D341Med (cell line): ENCODE results near the gene BCR.
"Not testable (repeated sequence)": the region's sequence is repeated elsewhere in the genome, so short reads cannot be mapped to it uniquely, and the experiment has no call there.

Experiments used
- DNase-seq: peaks from one replicate; pipeline ENCODE4 v3.0.0; 2012; ENCODE audit warnings: low spot score

The BCR gene

DNA sequence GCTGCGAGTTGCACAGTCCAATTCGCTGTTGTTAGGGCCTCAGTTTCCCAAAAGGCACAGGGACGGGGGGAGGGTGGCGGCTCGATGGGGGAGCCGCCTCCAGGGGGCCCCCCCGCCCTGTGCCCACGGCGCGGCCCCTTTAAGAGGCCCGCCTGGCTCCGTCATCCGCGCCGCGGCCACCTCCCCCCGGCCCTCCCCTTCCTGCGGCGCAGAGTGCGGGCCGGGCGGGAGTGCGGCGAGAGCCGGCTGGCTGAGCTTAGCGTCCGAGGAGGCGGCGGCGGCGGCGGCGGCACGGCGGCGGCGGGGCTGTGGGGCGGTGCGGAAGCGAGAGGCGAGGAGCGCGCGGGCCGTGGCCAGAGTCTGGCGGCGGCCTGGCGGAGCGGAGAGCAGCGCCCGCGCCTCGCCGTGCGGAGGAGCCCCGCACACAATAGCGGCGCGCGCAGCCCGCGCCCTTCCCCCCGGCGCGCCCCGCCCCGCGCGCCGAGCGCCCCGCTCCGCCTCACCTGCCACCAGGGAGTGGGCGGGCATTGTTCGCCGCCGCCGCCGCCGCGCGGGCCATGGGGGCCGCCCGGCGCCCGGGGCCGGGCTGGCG lies at the start of gene BCR:
Gene BCR (plus strand): TSS at position 209 of the 592 bp plus-strand sequence. CDS start 452 bp downstream, outside the sequence.
- DNase-seq: peak; percentile 91

DNA sequence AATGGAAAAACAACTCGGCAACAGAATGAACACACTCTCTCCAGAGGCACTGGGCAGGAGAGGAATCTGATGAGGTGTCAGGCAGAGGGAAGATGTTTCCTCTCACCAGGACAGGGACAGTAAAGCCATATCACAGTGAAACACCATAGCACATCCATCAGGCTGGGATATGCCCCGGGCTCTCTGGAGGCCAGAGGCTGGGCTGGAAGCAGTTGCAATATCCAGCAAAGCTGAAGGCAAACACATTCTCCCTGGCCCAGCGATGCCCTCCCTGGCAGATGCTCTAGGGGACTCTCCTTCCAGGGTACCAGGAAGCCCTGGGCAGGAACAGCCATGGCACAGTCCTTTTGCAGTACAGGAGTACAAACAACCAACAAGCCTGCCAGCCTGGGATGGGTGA lies 49.6 kb upstream of the BCR start:
- DNase-seq: no peak

DNA sequence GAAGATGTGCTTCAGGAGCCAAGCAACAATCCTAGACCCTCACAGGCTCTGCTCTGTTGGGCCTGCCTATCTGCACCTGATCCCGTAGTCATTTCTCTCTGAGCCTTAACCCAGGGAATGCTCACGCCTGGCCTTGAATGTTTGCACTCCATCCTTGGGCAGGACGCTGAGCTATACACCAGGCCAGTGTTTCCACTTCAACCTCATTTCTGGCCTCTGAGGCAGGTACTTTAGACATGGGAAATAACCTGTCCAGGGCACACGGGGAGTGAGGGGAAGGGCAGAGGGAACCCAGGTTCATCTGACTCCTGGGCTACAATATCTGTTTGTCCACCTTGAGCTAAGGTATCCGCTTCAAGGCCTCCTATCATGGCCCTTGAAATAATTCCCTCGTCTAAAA lies 48.4 kb upstream of the BCR start:
- DNase-seq: no peak

DNA sequence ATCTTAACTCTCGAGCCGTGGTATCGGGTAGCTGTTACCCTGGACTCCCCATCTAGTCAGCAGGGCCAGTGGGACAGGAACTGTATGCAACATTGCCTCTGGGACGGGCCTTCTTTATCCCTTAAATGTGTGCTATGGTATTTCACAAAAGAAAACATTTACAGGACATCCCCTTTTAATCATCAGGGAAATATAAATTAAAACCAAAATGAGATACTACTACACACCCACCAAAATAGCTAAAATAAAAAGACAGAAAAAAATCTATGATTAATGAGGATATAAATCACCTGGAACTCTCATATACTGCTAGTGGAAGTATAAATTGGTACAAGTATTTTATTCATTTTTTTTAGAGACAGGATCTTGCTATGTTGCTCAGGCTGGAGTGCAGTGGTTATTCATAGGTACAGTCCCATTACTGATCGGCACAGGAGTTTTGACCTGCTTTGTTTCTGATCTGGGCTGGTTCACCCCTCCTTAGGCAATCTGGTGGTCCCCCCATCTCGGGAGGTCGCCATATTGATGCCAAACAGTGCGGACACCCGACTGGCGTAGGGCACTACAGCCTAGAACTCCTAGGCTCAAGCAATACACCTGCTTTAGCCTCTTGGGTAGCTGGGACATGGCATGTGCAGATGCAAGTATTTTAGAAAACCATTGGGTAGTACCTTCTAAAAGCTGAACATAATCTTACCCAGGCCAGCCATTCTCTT lies 47.8 kb upstream of the BCR start:
- DNase-seq: no peak

DNA sequence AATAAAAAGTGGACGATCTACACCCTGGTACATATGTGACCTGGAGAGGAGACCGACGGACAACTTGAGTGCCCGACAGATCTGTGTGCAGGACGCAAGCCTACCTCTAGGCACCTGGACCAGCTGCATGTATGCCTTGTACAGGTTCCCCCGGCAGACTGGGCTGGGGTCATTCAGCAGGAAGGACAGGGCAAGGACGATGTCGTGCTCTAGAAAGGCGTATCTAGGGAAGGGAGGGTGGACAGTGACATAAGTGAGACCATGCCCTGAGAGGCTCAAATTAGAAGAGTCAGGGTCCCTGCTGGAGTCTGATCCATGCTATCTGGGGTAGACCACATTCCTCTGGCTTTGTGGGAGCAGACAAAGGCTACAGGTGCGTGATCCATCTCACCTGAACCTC lies 46.4 kb upstream of the BCR start:
- no peak for DNase-seq

DNA sequence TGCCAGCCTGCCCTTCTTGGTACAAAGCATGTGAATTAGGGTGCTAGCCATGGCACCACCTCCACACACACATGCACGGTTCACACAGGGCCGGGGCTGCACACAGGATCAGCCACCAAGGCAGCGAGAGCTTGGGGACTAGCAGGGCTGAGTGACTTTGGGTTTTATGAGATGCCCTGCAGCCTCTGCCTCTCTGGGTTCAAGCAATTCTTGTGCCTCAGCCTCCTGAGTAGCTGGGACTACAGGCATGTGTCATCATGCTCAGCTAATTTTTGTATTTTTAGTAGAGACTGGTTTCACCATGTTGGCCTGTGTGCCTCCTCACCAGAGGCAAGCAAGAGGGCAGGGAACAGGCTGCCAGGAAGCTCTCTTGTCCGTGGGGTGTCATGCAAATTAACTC lies 43.3 kb upstream of the BCR start:
- not testable (repeated sequence) for DNase-seq

DNA sequence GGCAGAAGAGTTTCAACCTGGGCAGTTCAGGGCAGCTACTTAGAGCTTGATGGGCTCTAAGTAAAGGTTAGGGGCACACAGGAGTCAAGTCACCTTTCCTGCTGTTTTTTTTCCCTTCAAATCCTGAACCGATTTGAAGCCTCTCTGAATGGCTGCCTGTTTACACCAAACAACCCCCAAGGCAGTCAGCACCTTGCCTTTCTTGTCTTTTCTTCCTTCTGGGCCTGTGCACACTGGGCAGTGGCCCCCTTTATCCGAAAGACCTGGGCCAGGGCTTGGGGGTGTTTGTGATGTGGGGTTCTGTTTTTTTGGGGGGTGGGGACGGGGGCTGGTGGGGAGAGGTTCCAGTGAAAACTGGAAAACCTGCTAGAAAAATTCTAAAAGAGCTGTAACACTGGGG lies 42.8 kb upstream of the BCR start:
- no peak for DNase-seq

DNA sequence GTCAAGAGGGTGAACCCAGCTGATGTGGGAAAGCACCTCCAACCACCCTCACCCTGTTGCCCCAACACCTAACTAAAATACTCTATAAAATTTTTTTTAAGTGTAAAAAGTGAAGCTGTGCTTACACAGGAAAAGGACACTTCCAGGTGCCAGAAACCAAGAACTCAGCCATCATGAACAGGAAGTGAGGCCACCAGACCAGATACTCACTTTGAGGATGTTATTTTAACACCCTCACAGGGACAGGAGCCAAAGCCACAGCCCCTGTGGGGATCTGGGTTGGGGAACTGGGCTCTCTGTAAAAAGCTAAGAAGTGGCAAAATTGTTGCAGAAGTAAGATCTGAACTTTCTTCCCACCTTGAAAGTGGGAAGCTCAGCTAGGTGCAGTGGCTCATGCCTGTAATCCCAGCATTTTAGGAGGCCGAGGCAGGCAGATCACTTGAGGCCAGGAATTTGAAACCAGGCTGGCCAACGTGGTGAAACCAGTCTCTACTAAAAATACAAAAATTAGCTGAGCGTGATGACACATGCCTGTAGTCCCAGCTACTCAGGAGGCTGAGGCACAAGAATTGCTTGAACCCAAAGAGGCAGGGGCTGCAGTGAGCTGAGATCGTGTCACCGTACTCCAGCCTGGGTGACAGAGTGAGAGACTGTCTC lies 42.3 kb upstream of the BCR start:
- no peak for DNase-seq

DNA sequence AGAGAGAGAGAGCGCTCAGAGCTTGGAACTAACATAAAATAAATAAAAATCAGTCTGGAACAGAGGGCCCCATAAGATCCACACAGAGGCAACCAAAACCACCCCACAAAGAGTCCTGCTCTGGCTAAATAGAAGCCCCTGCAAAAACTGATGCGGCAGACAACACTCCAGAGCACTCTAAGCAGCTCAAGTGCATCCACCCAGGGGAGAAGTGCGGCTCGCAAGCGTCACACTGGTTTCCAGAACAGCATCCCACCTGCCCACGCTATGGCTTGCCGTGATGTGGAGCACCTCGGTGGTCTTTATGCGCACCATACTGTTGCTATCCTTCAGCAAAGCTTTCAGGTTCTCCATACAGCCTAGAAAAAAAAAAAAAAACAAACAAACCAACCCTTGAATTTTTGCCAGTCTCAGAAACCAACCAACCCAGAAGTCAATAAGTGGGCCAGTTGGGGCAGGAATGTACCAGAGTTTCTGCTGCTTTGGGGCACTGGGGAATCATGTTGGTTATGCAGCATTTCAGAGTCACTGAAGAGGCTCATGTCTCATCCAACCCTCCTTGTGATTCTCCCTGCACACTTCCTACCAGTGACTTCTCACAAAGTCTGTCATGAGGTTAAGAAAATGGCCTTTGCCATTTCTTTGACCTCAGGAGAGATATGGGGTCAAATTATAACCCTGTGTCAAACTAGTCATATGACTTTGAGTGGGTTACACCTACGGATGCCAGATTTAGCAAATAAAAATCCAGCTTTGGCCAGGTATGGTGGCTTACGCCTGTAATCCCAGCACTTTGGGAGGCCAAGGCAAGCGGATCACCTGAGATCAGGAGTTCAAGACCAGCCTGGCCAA lies 41.5 kb upstream of the BCR start:
- DNase-seq: no peak

DNA sequence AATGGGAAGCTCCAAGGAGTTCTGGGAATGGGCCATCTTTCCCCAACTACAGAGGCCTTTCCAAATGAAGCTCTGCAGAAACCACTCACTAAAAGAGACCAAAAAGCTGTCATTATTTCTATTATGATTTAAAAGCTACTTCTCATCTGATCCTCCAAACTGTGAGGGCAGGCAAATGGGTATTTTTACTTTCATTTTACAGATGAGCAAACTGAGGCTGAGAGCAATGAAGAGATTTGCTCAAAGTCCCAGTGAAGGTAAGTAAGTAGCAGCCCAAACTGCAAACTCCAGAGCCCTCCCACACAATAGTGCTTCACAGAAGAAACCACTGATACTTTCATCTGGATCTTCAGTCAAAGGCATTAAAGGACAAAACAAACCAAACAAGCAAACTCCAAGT lies 39.9 kb upstream of the BCR start:
- no peak for DNase-seq

DNA sequence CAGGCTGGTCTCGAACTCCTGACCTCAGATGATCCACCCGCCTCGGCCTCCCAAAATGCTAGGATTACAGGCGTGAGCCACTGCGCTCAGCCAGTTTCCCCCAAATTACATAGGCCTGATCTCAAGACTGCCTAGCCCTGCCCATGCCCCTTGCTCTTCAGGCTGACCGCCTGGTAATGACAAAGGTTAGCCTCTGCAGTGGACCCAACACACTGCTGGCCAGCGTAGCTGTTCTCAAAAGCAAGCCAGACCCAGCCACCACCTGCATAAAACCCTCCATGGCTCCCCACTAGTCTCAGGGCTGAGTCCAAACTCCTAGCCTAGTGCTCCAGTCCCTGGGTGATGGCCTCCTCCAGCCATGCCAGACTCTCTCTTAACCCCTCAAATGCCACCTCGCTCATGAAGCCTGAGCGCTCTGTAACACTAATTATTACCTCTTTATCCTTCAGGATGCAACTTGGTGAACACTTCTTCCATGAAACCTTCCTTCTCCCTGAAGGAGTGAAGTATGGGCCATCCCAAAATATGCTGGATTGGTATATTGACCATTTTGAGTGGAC lies 37.7 kb upstream of the BCR start:
- no peak for DNase-seq

DNA sequence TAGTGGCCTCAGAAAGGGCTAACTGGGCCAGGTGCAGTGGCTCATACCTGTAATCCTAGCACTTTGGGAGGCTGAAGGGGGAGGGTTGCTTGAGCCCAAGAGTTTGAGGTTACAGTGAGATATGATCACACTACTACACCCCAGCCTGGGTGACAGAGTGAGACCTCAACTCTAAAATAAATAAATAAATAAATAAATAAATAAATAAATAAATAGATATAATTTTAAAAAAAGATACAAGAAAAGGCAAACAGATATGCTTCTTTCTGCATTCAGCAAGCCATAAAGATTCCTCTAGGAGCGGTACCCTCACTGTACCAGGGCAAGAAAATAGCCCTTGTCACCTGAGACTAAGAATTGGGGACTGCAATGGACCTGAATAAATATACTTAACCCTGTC lies 37.2 kb upstream of the BCR start:
- DNase-seq: no peak

DNA sequence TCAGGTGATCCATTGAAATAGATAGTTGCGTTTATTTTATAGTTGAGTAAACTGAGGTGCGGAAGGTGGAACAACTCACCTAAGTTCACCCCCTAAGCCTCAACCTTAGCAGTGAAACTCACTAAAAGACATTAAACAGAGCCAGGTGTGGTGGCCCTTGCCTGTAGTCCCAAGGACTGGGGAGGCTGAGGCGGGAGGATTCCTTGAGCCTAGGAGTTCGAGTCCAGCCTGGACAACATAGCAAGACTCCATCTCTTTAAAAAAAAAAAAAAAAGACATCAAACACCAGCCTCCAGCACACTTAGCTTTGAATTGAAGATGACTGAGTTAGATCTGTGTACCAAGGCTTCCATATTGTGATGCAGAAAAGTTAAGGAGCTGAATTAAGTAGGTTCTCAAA lies 35.9 kb upstream of the BCR start:
- DNase-seq: no peak

DNA sequence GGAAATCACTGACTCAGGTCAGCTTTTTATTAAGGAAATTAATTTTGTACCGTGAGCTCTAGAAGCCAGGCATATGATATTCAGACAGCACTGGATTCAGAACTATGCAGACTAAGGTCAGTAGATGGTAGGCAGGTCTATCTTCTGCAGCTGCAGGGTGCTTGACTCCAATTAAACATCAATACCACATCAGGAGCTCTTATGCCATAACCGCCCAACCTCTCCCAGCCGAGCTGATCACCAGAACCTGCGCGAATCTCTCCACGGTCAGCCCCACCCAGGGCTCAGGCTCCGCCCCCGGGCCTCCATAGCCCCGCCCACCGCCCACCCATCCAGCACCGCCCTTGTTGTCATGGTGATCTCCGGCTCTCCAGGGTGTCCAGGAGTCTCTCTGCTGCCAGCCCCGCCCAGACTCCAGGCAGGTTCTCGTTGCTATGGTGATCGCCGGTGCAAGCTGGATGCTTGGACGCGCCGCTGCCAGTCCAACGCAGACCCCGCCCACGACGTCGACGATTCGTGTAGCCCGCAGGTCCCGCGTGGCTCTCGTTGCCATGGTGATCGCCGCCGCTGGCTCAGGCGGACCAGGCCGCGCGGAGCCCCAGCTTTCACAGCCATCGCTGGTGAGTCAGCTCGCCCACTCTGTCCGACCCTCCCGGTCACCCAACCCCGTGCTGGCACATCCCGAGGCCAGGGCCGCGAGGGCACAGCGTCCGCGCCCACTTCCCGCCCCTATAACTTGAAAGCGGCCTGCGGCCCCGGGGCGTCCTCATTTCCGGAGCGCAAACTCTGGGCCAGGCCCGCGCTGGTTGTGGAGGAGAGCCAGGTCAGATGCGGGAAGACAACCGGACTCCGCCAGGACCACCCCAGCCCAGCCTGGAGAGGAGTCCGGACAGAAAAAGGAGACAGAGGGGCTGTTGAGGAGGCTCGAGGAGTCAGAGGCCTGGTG lies 35.1 kb upstream of the BCR start, which contains the start of gene RAB36:
Gene RAB36 (plus strand): TSS at position 546 of the 946 bp plus-strand sequence. CDS start 1,140 bp downstream, outside the sequence.
- peak; percentile 54 for DNase-seq

DNA sequence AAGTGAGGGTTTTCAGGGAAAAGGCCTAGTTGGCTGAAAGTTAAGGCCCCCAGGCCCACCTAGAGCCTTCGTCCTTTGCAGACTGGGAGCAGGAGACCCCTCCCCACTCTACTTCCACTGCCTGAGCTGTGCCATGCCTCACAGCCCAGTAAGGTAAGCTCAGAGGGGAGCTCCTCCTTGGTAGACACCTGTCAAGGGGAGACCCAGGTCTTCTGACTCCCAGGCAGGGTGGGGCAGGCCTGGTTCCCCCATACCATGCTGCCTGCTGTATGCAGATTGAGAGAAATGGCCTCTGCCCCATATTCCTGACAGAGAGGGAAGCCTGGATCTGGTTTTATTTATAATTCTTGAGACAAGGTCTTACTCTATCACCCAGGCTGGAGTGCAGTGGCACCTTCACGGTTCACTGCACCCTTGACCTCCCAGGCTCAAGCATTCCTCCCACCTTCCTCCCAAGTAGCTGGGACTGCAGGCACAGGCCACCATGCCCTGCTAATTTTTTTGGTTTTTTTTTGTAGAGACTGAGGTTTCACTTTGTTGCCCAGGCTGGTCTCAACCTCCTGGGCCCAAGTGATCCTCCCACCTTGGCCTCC lies 34.3 kb upstream of the BCR start:
- DNase-seq: no peak

DNA sequence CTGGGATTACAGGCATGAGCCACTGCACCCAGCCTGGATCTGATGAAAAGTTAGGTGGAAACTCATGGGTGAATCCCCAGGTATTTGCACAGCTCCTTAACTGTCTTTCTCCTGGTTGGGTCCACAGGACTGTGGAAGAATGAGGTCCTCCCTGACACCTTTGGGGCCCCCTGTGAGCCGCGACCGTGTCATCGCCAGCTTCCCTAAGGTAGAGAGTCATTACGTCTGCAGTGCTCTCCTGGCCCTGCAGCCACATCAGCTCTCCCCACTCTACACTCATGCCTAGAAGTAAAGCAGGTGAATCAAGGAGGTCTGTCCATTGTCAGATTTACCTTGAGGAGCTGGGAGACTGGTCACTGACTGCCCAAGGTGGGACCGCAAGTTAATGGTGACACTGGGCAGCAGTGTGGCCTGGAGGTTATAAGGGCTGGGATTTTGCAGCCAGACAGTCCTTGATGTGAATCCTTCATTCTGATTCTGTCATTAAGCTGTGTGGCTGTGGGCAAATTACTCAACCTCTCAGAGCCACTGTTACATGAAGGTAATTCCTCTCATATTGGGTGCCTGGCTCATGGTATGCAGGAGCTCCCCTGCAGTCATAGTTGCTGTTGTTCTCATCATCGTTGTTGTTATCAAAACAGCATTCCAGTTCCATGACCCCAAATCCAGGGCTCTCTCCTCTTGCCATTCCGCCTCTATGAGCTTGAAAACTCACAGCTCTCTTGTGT lies 33.7 kb upstream of the BCR start:
- DNase-seq: no peak

DNA sequence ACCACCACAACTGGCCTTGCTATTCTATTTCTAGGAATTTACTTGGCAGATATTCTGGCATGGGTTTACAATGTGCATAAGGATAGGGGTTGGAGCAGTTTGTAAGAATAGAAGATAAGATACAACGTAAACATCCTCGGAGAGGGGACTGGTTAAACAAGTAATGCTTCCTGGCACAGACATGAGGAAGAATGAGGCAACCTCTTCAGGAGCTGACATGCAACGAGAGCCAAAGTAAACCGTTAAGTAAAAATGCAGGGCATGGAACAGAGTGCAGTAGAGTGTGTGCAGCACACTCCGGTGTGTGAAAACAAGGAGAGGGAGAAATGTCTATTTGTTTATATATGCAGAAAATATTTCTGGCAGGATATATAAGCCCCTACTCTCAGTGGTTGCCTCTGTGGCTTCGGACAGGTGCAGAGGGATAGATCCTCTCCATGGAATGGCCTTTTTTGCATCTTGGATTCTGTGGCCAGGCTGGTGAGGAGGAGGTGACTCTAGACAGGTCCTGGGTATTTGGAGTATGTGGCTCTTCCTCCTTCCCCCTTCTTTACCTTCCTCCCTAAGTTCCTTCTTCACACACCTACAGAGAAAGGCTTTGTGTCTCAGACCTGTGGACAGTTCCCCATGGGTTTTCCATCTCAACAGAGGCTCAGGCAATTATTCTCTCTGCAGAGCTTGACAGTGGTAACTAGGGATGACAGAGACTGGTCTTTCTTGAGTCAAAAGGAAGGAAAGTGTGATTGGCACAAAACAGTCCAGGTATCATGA lies 32.5 kb upstream of the BCR start:
- no peak for DNase-seq

DNA sequence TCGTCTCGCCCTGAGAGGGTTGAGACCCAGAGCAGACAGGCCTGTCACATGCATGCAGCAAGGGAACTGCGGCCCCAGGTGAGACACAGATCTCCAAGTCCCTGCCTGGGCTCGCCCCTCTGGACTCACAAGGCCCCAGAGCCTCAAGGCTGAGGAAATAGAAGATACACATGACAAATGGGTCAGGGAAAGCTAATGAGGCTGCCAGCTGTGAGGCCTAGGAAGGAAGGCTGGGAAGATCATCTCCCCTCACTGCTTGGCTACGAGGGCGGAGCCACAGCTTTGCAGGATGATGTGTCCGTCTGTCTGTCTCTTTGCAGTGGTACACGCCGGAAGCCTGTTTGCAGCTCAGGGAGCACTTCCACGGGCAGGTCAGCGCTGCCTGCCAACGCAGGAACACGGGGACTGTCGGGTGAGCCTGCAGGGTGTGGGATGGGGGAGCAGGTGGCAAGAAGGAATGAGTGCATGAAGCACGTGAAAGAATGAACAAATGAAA lies 30.5 kb upstream of the BCR start:
- no peak for DNase-seq

DNA sequence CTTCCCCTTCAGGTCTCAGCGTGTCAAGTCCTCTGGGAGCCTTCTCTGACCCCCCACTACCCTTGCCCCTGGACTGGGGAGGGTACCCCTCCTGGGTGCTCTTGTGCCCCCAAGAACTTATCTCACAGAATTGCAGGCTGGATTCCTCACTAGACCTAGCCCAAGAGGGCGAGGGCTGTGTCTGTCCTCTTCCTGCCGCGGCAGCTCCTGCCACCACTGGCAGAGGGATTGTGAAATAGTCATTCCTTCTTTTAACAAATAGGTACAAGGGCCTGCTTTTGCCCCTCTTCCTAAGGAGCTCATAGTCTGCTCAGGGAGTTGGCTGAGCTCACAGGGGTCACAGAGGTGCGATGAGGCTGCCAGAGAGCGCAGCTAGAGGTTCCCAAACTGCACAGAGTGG lies 29.5 kb upstream of the BCR start:
- DNase-seq: no peak
